T-cell (primary cell): ENCODE results near the gene NSD1. TPM values are rescaled to one million over a fixed set of nuclear protein-coding genes. Genes with fewer than 3 reads are reported as not detected.

Source experiments
- ATAC-seq, 4 experiments: fragments of 200-7000 bp in 3 of 4; fragments of 150-1000 bp in 1 of 4; cut with Tn5 transposase; replicated peaks in 1 of 4; 1 replicate in 3 of 4; 2 replicates in 1 of 4; pipeline ENCODE4 v1.10.0; 2021; ENCODE audit warnings: moderate library complexity in 3 of 4, mild to moderate bottlenecking in 2 of 4, moderate number of reproducible peaks in 1 of 4
- CTCF ChIA-PET, 2 donors: fragments of 300-600 bp; sonication (Branson Sonifier 250); formaldehyde crosslinking; loops; one replicate each; lab custom pipeline; 2022; ENCODE audit warnings: antibody characterized with exemption in 2 of 2; lab: Charles Lee
- POLR2A ChIA-PET, 2 donors: fragments of 300-600 bp; sonication (Branson Sonifier 250); formaldehyde crosslinking; loops; one replicate each; lab custom pipeline; 2022; ENCODE audit warnings: antibody characterized with exemption in 2 of 2; lab: Charles Lee
- DNase-seq, 35 experiments: peaks; one replicate each; pipeline versions ENCODE4 v3.0.0 to v3.0.0-alpha.2; 2013 to 2023
- H3K27ac ChIP-seq: one replicate; pipeline ENCODE4 v1.5.1; 2013; ENCODE audit warnings: low read length
- H3K27me3 ChIP-seq, 2 experiments: replicated peaks in 1 of 2; 1 replicate in 1 of 2; 2 replicates in 1 of 2; pipeline versions ENCODE4 v1.6.1 to v1.7.0; 2013; ENCODE audit warnings: low read length in 1 of 2, mixed read lengths in 1 of 2; ENCODE audit not compliant: control insufficient read depth in 2 of 2, insufficient read depth in 2 of 2; ENCODE audit errors: extremely low read depth in 1 of 2
- H3K36me3 ChIP-seq, 2 donors: 1 replicate in 1 of 2; 2 replicates in 1 of 2; pipeline versions ENCODE4 v1.6.1 to v1.7.0; 2013; ENCODE audit warnings: low read length in 1 of 2; ENCODE audit not compliant: control insufficient read depth in 2 of 2, insufficient read depth in 1 of 2; ENCODE audit errors: extremely low read depth in 1 of 2
- H3K4me1 ChIP-seq, 2 experiments: 1 replicate in 1 of 2; 2 replicates in 1 of 2; pipeline versions ENCODE4 v1.6.1 to v1.7.0; 2013; ENCODE audit warnings: low read length in 2 of 2, mixed read lengths in 1 of 2; ENCODE audit not compliant: insufficient read depth in 2 of 2, control insufficient read depth in 1 of 2; ENCODE audit errors: extremely low read depth in 1 of 2
- H3K4me3 ChIP-seq, 2 donors: 1 replicate in 1 of 2; 2 replicates in 1 of 2; pipeline versions ENCODE4 v1.5.1 to v1.7.0; 2013; ENCODE audit warnings: mild to moderate bottlenecking in 2 of 2, low read length in 1 of 2, moderate library complexity in 1 of 2; ENCODE audit not compliant: control insufficient read depth in 1 of 2; ENCODE audit errors: extremely low read depth in 1 of 2
- H3K9me3 ChIP-seq: 2 replicates; pipeline ENCODE4 v1.7.0; 2013
- H3K27ac Mint-ChIP-seq, 2 donors: one replicate each; pipeline ENCODE4 v1.8.0; 2020 to 2021; ENCODE audit warnings: mild to moderate bottlenecking in 2 of 2, mixed read lengths in 2 of 2
- H3K27me3 Mint-ChIP-seq, 2 donors: one replicate each; pipeline ENCODE4 v1.8.0; 2021 to 2022; ENCODE audit warnings: mixed read lengths in 2 of 2
- H3K36me3 Mint-ChIP-seq: one replicate; pipeline ENCODE4 v1.8.0; 2021; ENCODE audit warnings: mixed read lengths
- H3K4me1 Mint-ChIP-seq, 3 donors: one replicate each; pipeline ENCODE4 v1.8.0; 2020 to 2022; ENCODE audit warnings: mixed read lengths in 3 of 3, mild to moderate bottlenecking in 1 of 3
- H3K4me3 Mint-ChIP-seq, 3 donors: one replicate each; pipeline ENCODE4 v1.8.0; 2020 to 2022; ENCODE audit warnings: mild to moderate bottlenecking in 3 of 3, mixed read lengths in 3 of 3, moderate library complexity in 3 of 3
- H3K9me3 Mint-ChIP-seq, 3 donors: one replicate each; pipeline ENCODE4 v1.8.0; 2020 to 2022; ENCODE audit warnings: mixed read lengths in 3 of 3
- WGBS: methylation state at CpG from one replicate; pipeline ENCODE4 v1.1.5; 2013; ENCODE audit warnings: missing lambda C conversion rate; ENCODE audit not compliant: insufficient coverage; 5-methylcytosine and 5-hydroxymethylcytosine counted together
- total RNA-seq, 35 experiments: library from RNA in 6 of 35; stranded (reverse) in 6 of 35; fragments of 120-200 nt in 1 of 35; gene quantifications; one replicate each; pipeline versions ENCODE4 v1.2.1 to v1.2.4 and lab custom pipeline; 2013 to 2026

Gene NSD1
- total RNA-seq, 5 donors from 2014 or later (not counting 1 experiment from before 2014, with no cell fraction given): 89.5 to 113 (median 103) TPM

- no peaks in the 10 kb centered on the region for H3K36me3 Mint-ChIP-seq
- peaks cover 14 to 52% of the 10 kb centered on the region in 2 experiments for H3K4me1 ChIP-seq
- peak in 3 of 35 experiments; percentile 23 to 51 (median 30) for DNase-seq
Measured at GRCh38 chr5:177312649-177313181, 179.1 kb downstream of the NSD1 start.

GRCh38 chr5:177313561-177314259, 180.1 kb downstream of the NSD1 start:
- H3K4me3 Mint-ChIP-seq: no peak overlapping the region
- no peaks in the 10 kb centered on the region for H3K36me3 Mint-ChIP-seq
- no peak overlapping the region for H3K27ac Mint-ChIP-seq
- Histone ChIP-seq H3K4me1 (peaks cover 14 to 49% of the 10 kb centered on the region in 2 experiments), H3K4me3 (no peak overlapping the region), H3K27me3 (peaks cover 0 to 14% of the 10 kb centered on the region in 2 experiments), H3K9me3 (no peaks in the 10 kb centered on the region), H3K36me3 (peaks cover 0 to 4% of the 10 kb centered on the region in 2 donors), H3K27ac (no peak overlapping the region)
- 96% methylated on average over 8 of the region's 15 CpGs for WGBS
- no peaks in the 10 kb centered on the region for H3K9me3 Mint-ChIP-seq
- ATAC-seq: no peak
- H3K27me3 Mint-ChIP-seq: peaks cover 0 to 4% of the 10 kb centered on the region in 2 donors
- peaks cover 19 to 43% (median 31%) of the 10 kb centered on the region in 3 donors for H3K4me1 Mint-ChIP-seq
- DNase-seq: no peak
- POLR2A ChIA-PET: no interaction called here
- CTCF ChIA-PET: no interaction called here

More at GRCh38 chr5:177312649-177313181, 179.1 kb downstream of the NSD1 start:
- peaks cover 0 to 4% of the 10 kb centered on the region in 2 donors for H3K36me3 ChIP-seq
- H3K27ac ChIP-seq: peak overlapping the region; percentile 33
- H3K4me3 Mint-ChIP-seq: peak overlapping the region; percentile 46 to 90 (median 62)
- ChIA-PET POLR2A (interaction anchor here in 1 of 2 donors (0.7 kb wide), 1 partner anchor 38 kb away, joined by 3 read pairs; the partner anchor contains the start of gene LMAN2), CTCF (interaction anchor here (0.5 to 0.7 kb wide), 3 partner anchors 39 to 176 kb away, joined by 3 to 10 read pairs (median 3); partner anchors contain the start of gene LMAN2 (in 1 of the 2))
- no peak overlapping the region for H3K27ac Mint-ChIP-seq
- under 1% methylated on average over 17 of the region's 19 CpGs for WGBS
- H3K9me3 Mint-ChIP-seq: no peaks in the 10 kb centered on the region
- H3K27me3 ChIP-seq: peaks cover 0 to 14% of the 10 kb centered on the region in 2 experiments
- peaks cover 14 to 39% (median 25%) of the 10 kb centered on the region in 3 donors for H3K4me1 Mint-ChIP-seq
- no peaks in the 10 kb centered on the region for H3K9me3 ChIP-seq
- peak overlapping the region; percentile 65 to 73 for H3K4me3 ChIP-seq
- ATAC-seq: peak in 3 of 4 experiments; percentile 17 to 22 (median 18)
- peaks cover 0 to 4% of the 10 kb centered on the region in 2 donors for H3K27me3 Mint-ChIP-seq

GRCh38 chr5:177314376-177315342, 181.1 kb downstream of the NSD1 start:
- H3K9me3 Mint-ChIP-seq: no peaks in the 10 kb centered on the region
- H3K4me3 ChIP-seq: no peak overlapping the region
- DNase-seq (no peak), ATAC-seq (no peak)
- H3K27me3 ChIP-seq: peaks cover 0 to 14% of the 10 kb centered on the region in 2 experiments
- peaks cover 6% of the 10 kb centered on the region for H3K36me3 Mint-ChIP-seq
- no peaks in the 10 kb centered on the region for H3K9me3 ChIP-seq
- POLR2A ChIA-PET: no interaction called here
- peaks cover 0 to 4% of the 10 kb centered on the region in 2 donors for H3K27me3 Mint-ChIP-seq
- H3K4me1 ChIP-seq: peaks cover 14 to 40% of the 10 kb centered on the region in 2 experiments
- 94% methylated on average over 13 of the region's 18 CpGs for WGBS
- H3K4me1 Mint-ChIP-seq: peaks cover 17 to 35% (median 33%) of the 10 kb centered on the region in 3 donors
- CTCF ChIA-PET: interaction anchor here in 1 of 2 donors (0.6 kb wide), 1 partner anchor 38 kb away, joined by 3 read pairs; no protein-coding TSS in a partner anchor
- H3K36me3 ChIP-seq: peaks cover 0 to 4% of the 10 kb centered on the region in 2 donors
- H3K27ac ChIP-seq: no peak overlapping the region
- no peak overlapping the region for H3K4me3 Mint-ChIP-seq
- H3K27ac Mint-ChIP-seq: no peak overlapping the region

- peaks cover 11 to 40% of the 10 kb centered on the region in 2 experiments for H3K4me1 ChIP-seq
- Mint-ChIP-seq H3K36me3 (peaks cover 10% of the 10 kb centered on the region), H3K4me1 (peaks cover 13 to 37% (median 32%) of the 10 kb centered on the region in 3 donors)
Measured at GRCh38 chr5:177315411-177315810, 181.8 kb downstream of the NSD1 start.

GRCh38 chr5:177316005-177316404, 182.4 kb downstream of the NSD1 start:
- peaks cover 11 to 34% of the 10 kb centered on the region in 2 experiments for H3K4me1 ChIP-seq
- H3K9me3 Mint-ChIP-seq: no peaks in the 10 kb centered on the region
- CTCF ChIA-PET: interaction anchor here (0.6 to 1.1 kb wide), 8 partner anchors 22 to 191 kb away, joined by 3 to 5 read pairs (median 4); no protein-coding TSS in a partner anchor
- H3K9me3 ChIP-seq: no peaks in the 10 kb centered on the region
- H3K27ac ChIP-seq: no peak overlapping the region
- no peak overlapping the region for H3K27ac Mint-ChIP-seq
- peaks cover 11% of the 10 kb centered on the region for H3K36me3 Mint-ChIP-seq
- DNase-seq: no peak
- H3K4me3 ChIP-seq: no peak overlapping the region
- WGBS: no CpG with 5 or more reads among the region's 3 CpGs
- H3K27me3 ChIP-seq: peaks cover 0 to 5% of the 10 kb centered on the region in 2 experiments
- peaks cover 0 to 5% of the 10 kb centered on the region in 2 donors for H3K36me3 ChIP-seq
- POLR2A ChIA-PET: no interaction called here
- no peak overlapping the region for H3K4me3 Mint-ChIP-seq
- peaks cover 0 to under 1% of the 10 kb centered on the region in 2 donors for H3K27me3 Mint-ChIP-seq
- no peak for ATAC-seq
- H3K4me1 Mint-ChIP-seq: peaks cover 8 to 33% (median 27%) of the 10 kb centered on the region in 3 donors

More at GRCh38 chr5:177315411-177315810, 181.8 kb downstream of the NSD1 start:
- no peak overlapping the region for H3K27ac ChIP-seq
- 92% methylated on average over 5 of the region's 7 CpGs for WGBS
- ATAC-seq: no peak
- Mint-ChIP-seq H3K27me3 (peaks cover 0 to 4% of the 10 kb centered on the region in 2 donors), H3K27ac (no peak overlapping the region), H3K9me3 (no peaks in the 10 kb centered on the region), H3K4me3 (no peak overlapping the region)
- no peak overlapping the region for H3K4me3 ChIP-seq
- H3K36me3 ChIP-seq: peaks cover 0 to 4% of the 10 kb centered on the region in 2 donors
- H3K27me3 ChIP-seq: peaks cover 0 to 11% of the 10 kb centered on the region in 2 experiments
- ChIA-PET POLR2A (no interaction called here), CTCF (interaction anchor here (0.6 to 0.7 kb wide), 5 partner anchors 21 to 130 kb away, joined by 3 to 5 read pairs (median 4); no protein-coding TSS in a partner anchor)
- no peaks in the 10 kb centered on the region for H3K9me3 ChIP-seq
- DNase-seq: no peak
